Trophoblast cell (in vitro differentiated cells and primary cell): Measurements from ENCODE around the gene CCDC34.
"Not testable (repeated sequence)": the region's sequence is repeated elsewhere in the genome, so short reads cannot be mapped to it uniquely, and the experiment has no call there.

Source experiments
- DNase-seq, 2 donors: peaks; one replicate each; pipeline ENCODE4 v3.0.0-alpha.2; 2016
- H2AFZ ChIP-seq: 2 replicates; pipeline ENCODE4 v1.6.1; 2013; ENCODE audit warnings: low read length, moderate library complexity, mild to moderate bottlenecking; ENCODE audit not compliant: insufficient read depth, poor library complexity
- H2AK5ac ChIP-seq: 2 replicates; pipeline ENCODE4 v1.6.1; 2013; ENCODE audit warnings: mild to moderate bottlenecking, low read length
- H2BK120ac ChIP-seq: 2 replicates; pipeline ENCODE4 v1.6.1; 2013; ENCODE audit warnings: low read length, mild to moderate bottlenecking, moderate library complexity; ENCODE audit not compliant: insufficient read depth, poor library complexity
- H2BK12ac ChIP-seq: 2 replicates; pipeline ENCODE4 v1.6.1; 2013; ENCODE audit warnings: mild to moderate bottlenecking, low read length, moderate library complexity
- H2BK5ac ChIP-seq: 2 replicates; pipeline ENCODE4 v1.6.1; 2013; ENCODE audit warnings: low read length, low read depth, moderate library complexity, mild to moderate bottlenecking; ENCODE audit not compliant: poor library complexity
- H3K14ac ChIP-seq: 2 replicates; pipeline ENCODE4 v1.6.1; 2013; ENCODE audit warnings: mild to moderate bottlenecking, low read length
- H3K18ac ChIP-seq: 2 replicates; pipeline ENCODE4 v1.6.1; 2013; ENCODE audit warnings: mild to moderate bottlenecking, low read length
- H3K23ac ChIP-seq: 2 replicates; pipeline ENCODE4 v1.6.1; 2013; ENCODE audit warnings: low read length
- H3K27ac ChIP-seq: 2 replicates; pipeline ENCODE4 v1.5.1; 2013; ENCODE audit warnings: low read depth, mild to moderate bottlenecking, inconsistent platforms, low read length, moderate library complexity
- H3K27me3 ChIP-seq: 2 replicates; pipeline ENCODE4 v1.6.1; 2013; ENCODE audit warnings: inconsistent platforms, mild to moderate bottlenecking, low read length, moderate library complexity; ENCODE audit not compliant: insufficient read depth
- H3K36me3 ChIP-seq, 2 experiments: 1 replicate in 1 of 2; 2 replicates in 1 of 2; pipeline ENCODE4 v1.6.1; 2013; ENCODE audit warnings: low read length in 2 of 2, mild to moderate bottlenecking in 2 of 2, moderate library complexity in 1 of 2; ENCODE audit not compliant: insufficient read depth in 2 of 2, control insufficient read depth in 1 of 2
- H3K4ac ChIP-seq: 2 replicates; pipeline ENCODE4 v1.6.1; 2013; ENCODE audit warnings: low read depth, mild to moderate bottlenecking, low read length, moderate library complexity
- H3K4me1 ChIP-seq, 2 experiments: 1 replicate in 1 of 2; 2 replicates in 1 of 2; pipeline ENCODE4 v1.6.1; 2013; ENCODE audit warnings: low read length in 2 of 2, mild to moderate bottlenecking in 2 of 2, moderate library complexity in 1 of 2; ENCODE audit not compliant: insufficient read depth in 2 of 2, control insufficient read depth in 1 of 2
- H3K4me2 ChIP-seq: 2 replicates; pipeline ENCODE4 v1.6.1; 2013; ENCODE audit warnings: inconsistent platforms, mild to moderate bottlenecking, low read length, moderate library complexity
- H3K4me3 ChIP-seq: 2 replicates; pipeline ENCODE4 v1.5.1; 2013; ENCODE audit warnings: mild to moderate bottlenecking, low read depth, low read length, inconsistent platforms
- H3K79me1 ChIP-seq: one replicate; pipeline ENCODE4 v1.6.1; 2013; ENCODE audit warnings: low read length
- H3K79me2 ChIP-seq: 2 replicates; pipeline ENCODE4 v1.6.1; 2013; ENCODE audit warnings: low read length, mild to moderate bottlenecking; ENCODE audit not compliant: control insufficient read depth, insufficient read depth, poor library complexity
- H3K9ac ChIP-seq: 2 replicates; pipeline ENCODE4 v1.6.1; 2013; ENCODE audit warnings: mild to moderate bottlenecking, low read length
- H3K9me3 ChIP-seq: 2 replicates; pipeline ENCODE4 v1.6.1; 2013; ENCODE audit warnings: low read depth, mild to moderate bottlenecking, control low read depth, inconsistent platforms, low read length; ENCODE audit not compliant: insufficient read depth
- H4K12ac ChIP-seq: 2 replicates; pipeline ENCODE4 v1.6.1; 2013; ENCODE audit warnings: low read depth, mild to moderate bottlenecking, low read length, moderate library complexity
- H4K8ac ChIP-seq: 2 replicates; pipeline ENCODE4 v1.6.1; 2013; ENCODE audit warnings: low read depth, mild to moderate bottlenecking, low read length, moderate library complexity
- H4K91ac ChIP-seq: one replicate; pipeline ENCODE4 v1.6.1; 2013; ENCODE audit warnings: low read depth, mild to moderate bottlenecking, low read length, moderate library complexity
- WGBS: extraction: QIAGEN DNeasy Blood & Tissue Kit; methylation state at CpG from one replicate; pipeline ENCODE4 v1.1.7; 2013; ENCODE audit warnings: missing lambda C conversion rate; ENCODE audit not compliant: insufficient read length, insufficient coverage; ENCODE audit errors: extremely low coverage; 5-methylcytosine and 5-hydroxymethylcytosine counted together

Gene CCDC34

DNA sequence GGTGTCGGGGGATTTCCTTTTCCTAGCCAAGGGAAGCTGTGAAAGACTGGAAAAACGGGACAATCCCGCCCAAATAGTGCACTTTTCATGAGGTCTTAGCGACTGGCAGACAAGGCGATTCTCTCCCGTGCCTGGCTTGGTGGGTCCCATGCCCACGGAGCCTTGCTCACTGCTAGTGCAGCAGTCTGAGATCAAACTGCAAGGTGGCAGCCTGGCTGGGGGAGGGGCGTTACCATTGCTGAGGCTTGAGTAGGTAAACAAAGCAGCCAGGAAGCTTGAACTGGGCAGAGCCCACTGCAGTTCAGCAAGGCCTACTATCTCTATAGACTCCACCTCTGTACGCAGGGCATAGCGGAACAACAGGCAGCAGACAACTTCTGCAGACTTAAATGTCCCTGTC is 41.7 kb downstream of the CCDC34 start:
- not testable (repeated sequence) for H3K79me2 ChIP-seq, H4K91ac ChIP-seq, H3K79me1 ChIP-seq, H4K12ac ChIP-seq, H3K36me3 ChIP-seq, H3K4ac ChIP-seq, H4K8ac ChIP-seq, H3K23ac ChIP-seq, DNase-seq, H3K27ac ChIP-seq, H3K4me1 ChIP-seq, H3K14ac ChIP-seq, H3K9ac ChIP-seq, H3K9me3 ChIP-seq, H2BK12ac ChIP-seq, H2BK5ac ChIP-seq, H3K27me3 ChIP-seq, H2BK120ac ChIP-seq, H3K4me3 ChIP-seq, H2AFZ ChIP-seq, H3K4me2 ChIP-seq, H2AK5ac ChIP-seq, H3K18ac ChIP-seq
- no CpG with 5 or more reads among the region's 10 CpGs for WGBS

DNA sequence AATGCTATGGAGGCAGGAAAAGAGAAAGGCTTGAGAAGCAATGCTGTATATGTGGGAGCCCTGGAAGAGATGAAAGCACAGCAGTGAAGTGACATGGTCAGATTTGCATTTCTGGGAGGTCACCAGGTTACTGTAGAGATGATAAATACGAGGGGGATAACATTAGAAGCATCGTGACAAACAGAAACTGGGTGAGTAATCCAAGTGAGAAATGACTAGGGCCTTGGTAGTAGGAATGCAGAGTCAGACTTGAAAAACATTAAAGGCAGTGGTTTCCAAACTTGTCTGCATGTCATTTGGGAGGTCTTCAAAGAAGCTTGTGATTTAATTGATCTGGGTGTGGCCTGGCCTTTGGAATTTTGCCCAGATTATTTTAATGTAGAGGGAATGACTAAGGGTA is 43.9 kb downstream of the CCDC34 start:
- H3K4ac ChIP-seq, result no peak overlapping the region
- H3K9me3 ChIP-seq, result peaks cover 2% of the 10 kb centered on the region
- H3K9ac ChIP-seq, result no peak overlapping the region
- no peak overlapping the region for H4K8ac ChIP-seq
- H3K18ac ChIP-seq, result no peak overlapping the region
- no peak overlapping the region for H3K27ac ChIP-seq
- no CpG with 5 or more reads among the region's 2 CpGs for WGBS
- no peak overlapping the region for H2AK5ac ChIP-seq
- no peak overlapping the region for H3K4me3 ChIP-seq
- DNase-seq, result no peak
- no peaks in the 10 kb centered on the region for H3K79me2 ChIP-seq
- no peak overlapping the region for H4K91ac ChIP-seq
- H3K27me3 ChIP-seq, result no peaks in the 10 kb centered on the region
- H2AFZ ChIP-seq, result no peak overlapping the region
- no peak overlapping the region for H3K14ac ChIP-seq
- H2BK12ac ChIP-seq, result no peak overlapping the region
- H2BK120ac ChIP-seq, result no peak overlapping the region
- H3K4me2 ChIP-seq, result no peak overlapping the region
- no peaks in the 10 kb centered on the region for H3K79me1 ChIP-seq
- no peak overlapping the region for H4K12ac ChIP-seq
- no peak overlapping the region for H2BK5ac ChIP-seq
- peaks cover 0 to 3% of the 10 kb centered on the region in 2 experiments for H3K36me3 ChIP-seq
- no peak overlapping the region for H3K23ac ChIP-seq
- no peaks in the 10 kb centered on the region for H3K4me1 ChIP-seq

DNA sequence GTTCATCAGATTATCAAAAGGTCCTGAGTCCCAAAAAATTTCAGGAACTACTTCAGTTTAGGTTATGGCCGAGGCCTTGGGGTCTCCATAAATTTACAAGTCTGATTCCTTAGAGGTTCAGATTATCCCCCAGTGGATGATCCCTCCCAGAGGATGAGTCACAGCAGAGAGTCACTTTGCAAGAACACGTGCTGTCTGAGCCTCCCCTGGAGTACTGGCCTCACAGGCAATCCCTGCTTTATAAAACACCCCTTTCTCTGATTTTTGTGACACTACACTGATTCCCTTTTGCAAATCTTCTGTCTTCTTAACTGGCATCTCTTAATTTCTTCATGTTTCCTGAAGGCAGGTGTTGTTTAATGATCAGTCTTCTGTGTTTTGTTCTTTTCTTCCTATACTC is 45.3 kb downstream of the CCDC34 start:
- Histone ChIP-seq H3K4me2 (no peak overlapping the region), H3K79me1 (no peaks in the 10 kb centered on the region), H3K79me2 (no peaks in the 10 kb centered on the region), H3K4ac (no peak overlapping the region), H3K9me3 (peaks cover 2% of the 10 kb centered on the region), H2BK120ac (no peak overlapping the region), H2AFZ (no peak overlapping the region), H3K27ac (no peak overlapping the region), H3K27me3 (no peaks in the 10 kb centered on the region), H4K12ac (no peak overlapping the region), H2BK12ac (peak overlapping the region; percentile 76), H4K91ac (no peak overlapping the region), H4K8ac (no peak overlapping the region), H3K18ac (no peak overlapping the region), H3K4me1 (no peaks in the 10 kb centered on the region), H3K23ac (no peak overlapping the region), H3K36me3 (peaks cover 0 to 3% of the 10 kb centered on the region in 2 experiments), H3K4me3 (no peak overlapping the region), H3K14ac (no peak overlapping the region), H2AK5ac (no peak overlapping the region), H2BK5ac (no peak overlapping the region), H3K9ac (no peak overlapping the region)
- WGBS, result no CpG with 5 or more reads among the region's 2 CpGs
- DNase-seq, result no peak

DNA sequence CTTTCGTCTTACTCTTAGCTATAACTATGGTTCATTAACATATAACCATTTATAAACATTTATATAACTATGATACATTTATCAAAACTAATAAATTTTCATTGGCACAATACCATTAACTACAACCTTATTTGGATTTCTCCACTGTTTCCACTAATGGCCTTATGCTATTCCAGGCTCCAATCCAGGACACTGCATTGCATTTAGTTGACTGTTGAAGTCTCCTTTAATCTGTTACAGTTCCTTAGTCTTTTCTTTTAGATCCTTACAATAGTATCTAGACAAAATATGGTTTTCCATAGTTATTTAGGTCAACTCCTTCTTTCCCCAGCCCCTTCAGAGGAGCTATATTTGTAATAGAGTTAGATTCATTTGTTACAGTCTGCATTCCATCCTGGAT is 47.2 kb downstream of the CCDC34 start:
- Histone ChIP-seq H3K79me2 (no peaks in the 10 kb centered on the region), H4K91ac (no peak overlapping the region), H3K27ac (no peak overlapping the region), H3K9ac (no peak overlapping the region), H4K12ac (no peak overlapping the region), H3K4me1 (no peaks in the 10 kb centered on the region), H4K8ac (no peak overlapping the region), H3K79me1 (no peaks in the 10 kb centered on the region), H2BK120ac (no peak overlapping the region), H3K27me3 (no peaks in the 10 kb centered on the region), H2BK5ac (no peak overlapping the region), H3K4me2 (no peak overlapping the region), H3K9me3 (no peaks in the 10 kb centered on the region), H3K18ac (no peak overlapping the region), H3K23ac (no peak overlapping the region), H2BK12ac (no peak overlapping the region), H3K14ac (no peak overlapping the region), H2AFZ (no peak overlapping the region), H3K36me3 (no peaks in the 10 kb centered on the region), H3K4ac (no peak overlapping the region), H2AK5ac (no peak overlapping the region), H3K4me3 (no peak overlapping the region)
- WGBS, result no CpG with 5 or more reads among the region's 1 CpG
- DNase-seq, result no peak
